ENCODE measurements around the gene ADGRL4.

ADGRL4 gene

GRCh38 chr1:78871249-78871648 is 135.3 kb downstream of the ADGRL4 start:
- Histone ChIP-seq H3K4me3 (ENCODE audit: low read depth, low read length) (no peak overlapping the region), H3K36me3 (replicated peaks) (no peaks in the 10 kb centered on the region), H3K27me3 (replicated peaks) (no peaks in the 10 kb centered on the region), H3K27ac (no peak overlapping the region)
- TF ChIP-seq CTCF (IDR thresholded peaks at IDR 0.05; ENCODE audit: low read depth, low read length, missing control alignments) = no peak
- in situ Hi-C loops (cut with HindIII; ENCODE audit: low pct_ligation_motif_present, low sequenced_read_pairs) = no loop called here
- no peak for DNase-seq

GRCh38 chr1:78869136-78869535 is 137.4 kb downstream of the ADGRL4 start:
- no peak for DNase-seq
- Histone ChIP-seq H3K4me3 (ENCODE audit: low read depth, low read length) (no peak overlapping the region), H3K36me3 (replicated peaks) (no peaks in the 10 kb centered on the region), H3K27me3 (replicated peaks) (no peaks in the 10 kb centered on the region), H3K27ac (no peak overlapping the region)
- in situ Hi-C loops (cut with HindIII; ENCODE audit: low pct_ligation_motif_present, low sequenced_read_pairs) = no loop called here
- no peak for TF ChIP-seq CTCF (IDR thresholded peaks at IDR 0.05; ENCODE audit: low read depth, low read length, missing control alignments)

- TF ChIP-seq CTCF (IDR thresholded peaks at IDR 0.05; ENCODE audit: low read depth, low read length, missing control alignments) = no peak
- H3K27me3 ChIP-seq (replicated peaks) = no peaks in the 10 kb centered on the region
- no peak overlapping the region for H3K4me3 ChIP-seq (ENCODE audit: low read depth, low read length)
- H3K27ac ChIP-seq = no peak overlapping the region
- no peak for DNase-seq
- in situ Hi-C loops (cut with HindIII; ENCODE audit: low pct_ligation_motif_present, low sequenced_read_pairs) = no loop called here
- H3K36me3 ChIP-seq (replicated peaks) = no peaks in the 10 kb centered on the region
These were observed 142.4 kb downstream of the ADGRL4 start for GRCh38 chr1:78864175-78864574.

GRCh38 chr1:78856096-78856495 is 150.4 kb downstream of the ADGRL4 start:
- no peak overlapping the region for H3K27ac ChIP-seq
- TF ChIP-seq CTCF (IDR thresholded peaks at IDR 0.05; ENCODE audit: low read depth, low read length, missing control alignments) = no peak
- H3K4me3 ChIP-seq (ENCODE audit: low read depth, low read length) = no peak overlapping the region
- H3K27me3 ChIP-seq (replicated peaks) = no peaks in the 10 kb centered on the region
- DNase-seq = no peak
- in situ Hi-C loops (cut with HindIII; ENCODE audit: low pct_ligation_motif_present, low sequenced_read_pairs) = no loop called here
- no peaks in the 10 kb centered on the region for H3K36me3 ChIP-seq (replicated peaks)

- H3K27ac ChIP-seq = no peak overlapping the region
- in situ Hi-C loops (cut with HindIII; ENCODE audit: low pct_ligation_motif_present, low sequenced_read_pairs) = no loop called here
- H3K4me3 ChIP-seq (ENCODE audit: low read depth, low read length) = no peak overlapping the region
- TF ChIP-seq CTCF (IDR thresholded peaks at IDR 0.05; ENCODE audit: low read depth, low read length, missing control alignments) = no peak
- DNase-seq = no peak
- no peaks in the 10 kb centered on the region for H3K36me3 ChIP-seq (replicated peaks)
- no peaks in the 10 kb centered on the region for H3K27me3 ChIP-seq (replicated peaks)
These were observed 151.3 kb downstream of the ADGRL4 start for GRCh38 chr1:78855258-78855657.

- Histone ChIP-seq H3K36me3 (replicated peaks) (no peaks in the 10 kb centered on the region), H3K27ac (no peak overlapping the region), H3K27me3 (replicated peaks) (no peaks in the 10 kb centered on the region), H3K4me3 (ENCODE audit: low read depth, low read length) (no peak overlapping the region)
- no peak for DNase-seq
- in situ Hi-C loops (cut with HindIII; ENCODE audit: low pct_ligation_motif_present, low sequenced_read_pairs) = no loop called here
- TF ChIP-seq CTCF (IDR thresholded peaks at IDR 0.05; ENCODE audit: low read depth, low read length, missing control alignments) = no peak
These were observed 152.0 kb downstream of the ADGRL4 start for GRCh38 chr1:78854556-78854955.

Measured in brain microvascular endothelial cell (primary cell).